GM13977 (cell line): ENCODE data around the gene CISD1.
"Not testable (repeated sequence)": the region's sequence is repeated elsewhere in the genome, so short reads cannot be mapped to it uniquely, and the experiment has no call there.

Source experiments
- DNase-seq: peaks from one replicate; pipeline ENCODE4 v3.0.0; 2012; ENCODE audit warnings: low spot score
- CTCF ChIP-seq: IDR thresholded peaks from 2 replicates; pipeline ENCODE4 v1.5.1; 2012; ENCODE audit warnings: mild to moderate bottlenecking, control low read depth; ENCODE audit not compliant: insufficient read depth; ENCODE audit errors: extremely low read depth, missing control alignments
- in situ Hi-C: fragments of 300-500 bp; cut with MboI; formaldehyde crosslinking; loops from one replicate; pipeline ENCODE4 v1.12.0; 2022; ENCODE audit warnings: low sequenced_read_pairs, low pct_unique_long_range_greater_than_20kb, mixed read lengths, inconsistent platforms; ENCODE audit not compliant: unreplicated experiment

Gene CISD1

GRCh38 chr10:58254644-58255043, 14.3 kb upstream of the CISD1 start:
- no peak for TF ChIP-seq CTCF
- DNase-seq = no peak
- in situ Hi-C loops = no loop called here

DNA sequence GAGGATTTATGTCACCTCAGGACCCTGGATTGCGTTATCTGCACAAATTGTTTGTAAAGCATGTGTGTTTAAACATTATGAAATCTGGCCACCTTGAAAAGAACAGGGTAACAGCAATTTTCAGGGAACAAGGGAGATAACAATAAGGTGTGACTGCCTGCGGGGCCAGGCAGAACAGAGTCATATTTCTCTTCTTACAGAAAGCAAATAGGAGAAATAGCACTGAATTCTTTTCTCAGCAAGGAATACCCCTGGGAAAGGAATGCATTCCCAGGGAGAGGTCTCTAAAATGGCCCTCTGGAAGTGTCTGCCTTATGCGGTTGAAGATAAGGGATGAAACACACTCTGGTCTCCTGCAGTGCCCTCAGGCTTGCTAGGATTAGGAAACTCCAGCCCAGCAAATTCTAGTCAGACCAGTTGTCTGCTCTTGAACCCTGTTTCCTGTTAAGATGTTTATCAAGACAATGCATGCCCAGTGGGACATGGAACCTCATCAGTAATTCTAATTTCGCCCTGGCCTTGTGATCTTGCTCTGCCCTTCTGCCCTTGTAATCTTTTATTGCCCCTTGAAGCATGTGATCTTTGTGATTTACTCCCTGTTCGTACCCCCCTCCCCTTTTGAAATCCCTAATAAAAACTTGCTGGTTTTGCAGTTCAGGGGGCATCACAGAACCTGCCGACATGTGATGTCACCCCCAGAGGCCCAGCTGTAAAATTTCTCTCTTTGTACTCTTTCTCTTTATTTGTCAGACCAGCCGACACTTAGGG, 12.8 kb upstream of the CISD1 start:
- in situ Hi-C loops, DNase-seq: not testable (repeated sequence)

GRCh38 chr10:58258977-58259692, 9.8 kb upstream of the CISD1 start:
- TF ChIP-seq CTCF = no peak
- no peak for DNase-seq
- in situ Hi-C loops = no loop called here

DNA sequence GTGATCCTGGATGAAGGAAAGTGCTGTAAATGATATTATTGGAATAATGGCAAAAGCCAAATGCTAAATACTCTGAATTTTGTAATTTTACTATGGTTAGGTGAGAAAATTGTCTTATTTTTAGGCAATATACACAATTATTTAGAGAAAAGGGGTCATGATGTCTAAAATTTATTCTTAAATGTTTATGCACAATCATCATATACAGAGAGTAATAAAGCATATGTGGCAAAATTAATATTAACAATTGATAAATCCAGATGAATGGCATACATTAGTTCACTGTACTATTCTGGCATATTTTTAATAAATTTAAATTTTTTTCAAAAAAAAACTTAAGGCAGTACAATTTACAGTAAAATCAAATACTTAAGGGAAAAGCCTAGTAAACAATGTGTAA, 8.6 kb upstream of the CISD1 start:
- no peak for DNase-seq
- TF ChIP-seq CTCF = no peak
- in situ Hi-C loops = no loop called here

DNA sequence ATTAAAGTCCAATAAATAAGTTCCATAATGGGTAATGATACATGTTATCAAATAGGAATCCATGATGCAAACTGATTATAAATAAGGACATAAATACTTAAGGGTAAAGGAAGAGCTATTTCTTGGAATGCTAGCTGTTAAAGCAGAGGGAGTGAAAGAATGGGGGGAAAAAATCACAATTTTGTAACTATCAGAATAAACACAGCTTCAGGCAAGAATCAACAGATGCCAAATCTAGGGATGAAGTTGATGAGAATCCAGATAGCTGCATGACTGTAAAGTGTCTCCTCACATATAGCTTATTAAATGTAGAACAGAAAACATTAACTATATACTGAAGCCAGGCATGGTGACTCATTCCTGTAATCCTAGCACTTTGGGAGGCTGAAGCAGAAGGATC, 6.2 kb upstream of the CISD1 start:
- in situ Hi-C loops = no loop called here
- no peak for DNase-seq
- TF ChIP-seq CTCF = no peak

- no peak for DNase-seq
- in situ Hi-C loops = no loop called here
- no peak for TF ChIP-seq CTCF
Observed at GRCh38 chr10:58264780-58265179, 4.2 kb upstream of the CISD1 start.

DNA sequence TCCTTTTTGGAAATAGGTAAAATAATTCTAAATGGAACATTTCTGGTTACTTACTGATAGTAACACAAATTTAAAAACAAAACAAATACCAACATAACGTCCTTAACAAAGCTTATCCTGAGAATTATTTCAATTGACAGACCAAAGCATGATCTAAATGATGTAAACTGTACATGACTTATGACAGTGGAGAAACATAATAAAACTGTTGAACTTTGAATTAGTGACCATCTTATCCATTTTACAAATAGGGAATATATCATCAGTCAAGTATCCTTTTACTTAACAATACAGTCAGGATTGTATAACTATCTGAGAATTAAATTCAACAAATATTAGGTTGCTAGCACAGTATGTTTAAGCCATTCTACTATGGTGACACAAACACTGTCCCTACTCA, 3.7 kb upstream of the CISD1 start:
- DNase-seq = no peak
- in situ Hi-C loops = no loop called here
- no peak for TF ChIP-seq CTCF
